HepG2 (cell line): ENCODE measurements around the gene KIRREL3. TPM values are rescaled to one million over a fixed set of nuclear protein-coding genes. Genes with fewer than 3 reads are reported as not detected.

Experiments used
- ATAC-seq: fragments of 200-7000 bp; cut with Tn5 transposase; 3 replicates; pipeline ENCODE4 v1.9.1; 2020; ENCODE audit warnings: mild to moderate bottlenecking, moderate library complexity
- BruUV-seq: library from RNA; stranded (reverse); fragments of 400-500 nt; replicated peaks from 2 replicates; lab custom pipeline; 2021; lab: Mats Ljungman, UMichigan
- CTCF ChIA-PET: fragments of 300-600 bp; formaldehyde crosslinking; extraction: SDS; loops from one replicate; lab custom pipeline; 2021; ENCODE audit warnings: low total read pairs, inconsistent platforms, low intra/inter-chr PET ratio; lab: Yijun Ruan, JAX
- POLR2A ChIA-PET: fragments of 350-600 bp; sonication (Branson Sonifier 250); formaldehyde crosslinking; loops from one replicate; lab custom pipeline; 2020; ENCODE audit warnings: antibody characterized with exemption, inconsistent platforms; lab: Yijun Ruan, JAX
- DNase-seq: peaks from one replicate; pipeline ENCODE4 v3.0.0-alpha.2; 2015; ENCODE audit warnings: low spot score
- FAIRE-seq: peaks from 3 replicates; lab custom pipeline; 2011; peaks lifted over from hg19 to GRCh38; lab: Jason Lieb, UNC
- H2AFZ ChIP-seq: one replicate; pipeline ENCODE4 v1.6.1; 2011; ENCODE audit warnings: low read length, inconsistent platforms
- H3K27ac ChIP-seq: fragments of 300-600 bp; 3 replicates; pipeline ENCODE4 v1.8.0; 2011; ENCODE audit warnings: mixed run types, mild to moderate bottlenecking, mixed read lengths, low read length, inconsistent platforms; ENCODE audit not compliant: insufficient read depth; ENCODE audit errors: extremely low read length
- H3K27me3 ChIP-seq, 2 experiments: fragments of 200-600 bp in 1 of 2; 2 replicates in 1 of 2; 3 replicates in 1 of 2; pipeline versions ENCODE4 v1.6.0 to v1.8.0; 2011; ENCODE audit warnings: low read length in 2 of 2, mild to moderate bottlenecking in 2 of 2, moderate library complexity in 2 of 2, inconsistent platforms in 1 of 2; ENCODE audit not compliant: insufficient read depth in 2 of 2, control insufficient read depth in 1 of 2
- H3K36me3 ChIP-seq, 2 experiments: fragments of 200-600 bp in 1 of 2; replicated peaks in 1 of 2; 2 replicates in 1 of 2; 3 replicates in 1 of 2; pipeline versions ENCODE4 v1.5.1 to v1.8.0; 2011; ENCODE audit warnings: low read length in 2 of 2, inconsistent platforms in 1 of 2; ENCODE audit not compliant: insufficient read depth in 2 of 2, control insufficient read depth in 1 of 2
- H3K4me1 ChIP-seq: 2 replicates; pipeline ENCODE4 v1.5.1; 2012; ENCODE audit warnings: low read length, inconsistent platforms; ENCODE audit not compliant: insufficient read depth
- H3K4me2 ChIP-seq: 2 replicates; pipeline ENCODE4 v1.6.0; 2011; ENCODE audit warnings: low read depth, low read length, inconsistent platforms
- H3K4me3 ChIP-seq, 3 experiments: fragments of 200-600 bp in 1 of 3; sonication (generic), shearing (Covaris generic) in 1 of 3; replicated peaks in 1 of 3; 2 replicates each; pipeline ENCODE4 v1.5.1; 2011 to 2016; ENCODE audit warnings: low read length in 3 of 3, inconsistent platforms in 2 of 3, low read depth in 2 of 3, mild to moderate bottlenecking in 2 of 3, control low read depth in 1 of 3, mixed read lengths in 1 of 3; ENCODE audit not compliant: insufficient read depth in 1 of 3
- H3K79me2 ChIP-seq: one replicate; pipeline ENCODE4 v1.6.1; 2011; ENCODE audit warnings: low read length, inconsistent platforms; ENCODE audit not compliant: insufficient read depth
- H3K9ac ChIP-seq: 2 replicates; pipeline ENCODE4 v1.6.0; 2011; ENCODE audit warnings: mild to moderate bottlenecking, low read depth, low read length, inconsistent platforms; ENCODE audit not compliant: insufficient read depth
- H3K9me3 ChIP-seq: 2 replicates; pipeline ENCODE4 v1.5.1; 2012; ENCODE audit warnings: mild to moderate bottlenecking, low read length
- H4K20me1 ChIP-seq: 2 replicates; pipeline ENCODE4 v1.6.0; 2011; ENCODE audit warnings: inconsistent platforms, mild to moderate bottlenecking, low read length, moderate library complexity; ENCODE audit not compliant: insufficient read depth
- AGO1 ChIP-seq: fragments of 200-400 bp; formaldehyde crosslinking; IDR thresholded peaks from 2 replicates; pipeline ENCODE4 v1.6.1; 2017; ENCODE audit warnings: mild to moderate bottlenecking, low read depth, low read length, moderate library complexity; ENCODE audit not compliant: poor library complexity, severe bottlenecking
- FOXM1 ChIP-seq: sonication (generic); formaldehyde crosslinking; IDR thresholded peaks from 2 replicates; pipeline ENCODE4 v1.5.0; 2020; ENCODE audit warnings: missing genetic modification reagents
- GABPB1 ChIP-seq: IDR thresholded peaks from 2 replicates; pipeline ENCODE4 v1.6.1; 2016; ENCODE audit warnings: mild to moderate bottlenecking, missing genetic modification reagents, moderate library complexity, missing compliant biosample characterization
- GPN1 ChIP-seq: sonication (generic); formaldehyde crosslinking; IDR thresholded peaks from 2 replicates; pipeline ENCODE4 v1.5.1; 2020; ENCODE audit warnings: missing genetic modification reagents, borderline replicate concordance
- HMGA1 ChIP-seq: sonication (generic); formaldehyde crosslinking; conservative IDR thresholded peaks from 2 replicates; pipeline ENCODE4 v1.4.0; 2020; ENCODE audit warnings: missing genetic modification reagents
- HOXA9 ChIP-seq: sonication (generic); formaldehyde crosslinking; IDR thresholded peaks from 2 replicates; pipeline ENCODE4 v1.8.1; 2022; ENCODE audit warnings: missing genetic modification reagents, mild to moderate bottlenecking, moderate library complexity, borderline replicate concordance
- PHF21A ChIP-seq: sonication (generic); formaldehyde crosslinking; IDR thresholded peaks from 2 replicates; pipeline ENCODE4 v1.5.0; 2020; ENCODE audit warnings: mild to moderate bottlenecking, missing genetic modification reagents
- ZFYVE20 ChIP-seq: sonication (generic); formaldehyde crosslinking; IDR thresholded peaks from 2 replicates; pipeline ENCODE4 v1.8.0; 2023; ENCODE audit warnings: low read depth, mild to moderate bottlenecking, moderate library complexity, missing genetic modification reagents, borderline replicate concordance
- ZNF451 ChIP-seq: sonication (generic); formaldehyde crosslinking; IDR thresholded peaks from 2 replicates; pipeline ENCODE4 v1.5.0; 2020; ENCODE audit warnings: mild to moderate bottlenecking, missing genetic modification reagents
- ZNF552 ChIP-seq: sonication (generic); formaldehyde crosslinking; IDR thresholded peaks from 2 replicates; pipeline ENCODE4 v1.9.0; 2022; ENCODE audit warnings: missing genetic modification reagents, mild to moderate bottlenecking, borderline replicate concordance
- WGBS: methylation state at CpG from one replicate; pipeline ENCODE4 v1.1.6; 2017; ENCODE audit warnings: low lambda C conversion rate; 5-methylcytosine and 5-hydroxymethylcytosine counted together
- in situ Hi-C: cut with HindIII; loops from 2 replicates; pipeline ENCODE4 v1.10.0; 2017; ENCODE audit warnings: low pct_unique_long_range_greater_than_20kb; ENCODE audit not compliant: extremely low pct_ligation_motif_present
- intact Hi-C: fragments of 100-400 bp; cut with micrococcal nuclease; formaldehyde crosslinking; loops from one replicate; pipeline ENCODE4 v1.10.0; 2022; ENCODE audit not compliant: unreplicated experiment
- polyA plus RNA-seq, 8 experiments: library from polyadenylated mRNA; depleted of rRNA in 3 of 8; stranded (reverse) in 7 of 8; unstranded in 1 of 8; fragments of >200 nt; fragmentation: Illumina TruSeq in 4 of 8; extraction: Trizol in 4 of 8; gene quantifications; 2 replicates each; pipeline versions ENCODE4 v1.2.1 to v1.2.3, GENCODE V29; 2011 to 2016; ENCODE audit warnings: low read depth in 4 of 8, missing spikeins in 1 of 8, mixed read lengths in 1 of 8; ENCODE audit not compliant: insufficient read depth in 1 of 8
- total RNA-seq, 5 experiments: library from RNA; depleted of rRNA; stranded (reverse); fragments of >200 nt; fragmentation: Illumina TruSeq; extraction: Trizol; gene quantifications; 2 replicates each; pipeline ENCODE4 v1.2.3, GENCODE V29; 2016; ENCODE audit warnings: low read depth in 1 of 5
- TF ChIP-seq, protein P1 (sequence below): sonication (generic); formaldehyde crosslinking; IDR thresholded peaks from 2 replicates; pipeline ENCODE4 v1.4.0; 2020; ENCODE audit warnings: missing genetic modification reagents, mild to moderate bottlenecking, borderline replicate concordance
- TF ChIP-seq, protein P2 (sequence below): sonication (generic); formaldehyde crosslinking; IDR thresholded peaks from 2 replicates; pipeline ENCODE4 v1.5.1; 2020; ENCODE audit warnings: mild to moderate bottlenecking, missing genetic modification reagents, moderate library complexity
- TF ChIP-seq, protein P3 (sequence below): IDR thresholded peaks from 2 replicates; pipeline ENCODE4 v1.6.1; 2016; ENCODE audit warnings: missing compliant biosample characterization, missing genetic modification reagents, borderline replicate concordance
- TF ChIP-seq, protein P4 (sequence below): IDR thresholded peaks from 2 replicates; pipeline ENCODE4 v1.6.1; 2016; ENCODE audit warnings: control low read depth

Gene KIRREL3
- total and polyA plus RNA-seq, 2 of the 13 experiments (the other 11 are each of a cell fraction or from before 2014, with no cell fraction given), result not detected

DNA sequence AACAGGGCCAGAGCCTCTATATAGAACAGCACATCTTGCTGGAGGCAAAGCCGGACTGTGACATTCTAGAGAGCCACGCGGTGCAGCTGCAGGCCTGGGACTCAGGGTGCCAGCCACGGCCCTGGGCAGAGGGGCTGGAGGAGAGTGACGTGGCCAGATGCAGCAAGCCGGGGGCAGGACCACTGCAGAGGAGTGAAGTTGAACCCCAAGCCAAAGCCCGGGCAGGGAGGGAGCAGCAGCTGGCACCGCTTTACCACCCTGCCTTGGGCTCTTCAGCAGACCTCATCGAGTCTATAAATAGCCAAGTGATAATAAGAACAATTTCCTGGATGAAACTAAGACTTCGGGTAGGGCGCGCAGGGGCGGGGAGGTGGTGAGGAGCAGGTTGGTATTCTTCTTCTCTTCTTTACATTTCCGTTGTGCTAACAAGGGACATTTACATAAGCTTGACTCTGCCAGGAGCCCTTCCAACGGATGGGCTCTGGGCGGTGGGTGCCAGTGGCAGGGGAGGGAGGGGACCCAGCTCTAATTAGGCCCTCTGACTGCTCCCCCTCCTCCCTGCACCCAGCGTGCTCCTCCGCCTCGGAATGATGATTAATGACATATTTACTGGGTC is 534.9 kb downstream of the KIRREL3 start:
- in situ Hi-C loops, result no loop called here
- H3K4me1 ChIP-seq, result no peaks in the 10 kb centered on the region
- peaks cover 6 to 66% of the 10 kb centered on the region in 2 experiments; a peak in 3 of 5 replicates for H3K27me3 ChIP-seq
- H3K9ac ChIP-seq, result no peak overlapping the region
- no peak overlapping the region for H3K27ac ChIP-seq
- no peaks in the 10 kb centered on the region for H3K36me3 ChIP-seq
- H3K79me2 ChIP-seq, result no peaks in the 10 kb centered on the region
- ChIA-PET POLR2A (no interaction called here), CTCF (no interaction called here)
- no peak overlapping the region for H3K4me2 ChIP-seq
- DNase-seq (no peak), FAIRE-seq (no peak), ATAC-seq (no peak)
- H3K9me3 ChIP-seq, result no peaks in the 10 kb centered on the region
- intact Hi-C loops, result no loop called here
- H3K4me3 ChIP-seq, result no peak overlapping the region
- 27% methylated on average over 19 of the region's 19 CpGs for WGBS
- no TSS peak for BruUV-seq
- no peak overlapping the region for H2AFZ ChIP-seq
- H4K20me1 ChIP-seq, result no peaks in the 10 kb centered on the region
- TF ChIP-seq GPN1 (CRISPR knock-in tag) (no peak), GABPB1 (CRISPR knock-in tag) (no peak), PHF21A (CRISPR knock-in tag) (no peak), HOXA9 (CRISPR knock-in tag) (no peak), AGO1 (no peak), FOXM1 (CRISPR knock-in tag) (no peak), ZNF552 (CRISPR knock-in tag) (no peak), ZFYVE20 (CRISPR knock-in tag) (no peak), ZNF451 (CRISPR knock-in tag) (no peak), HMGA1 (CRISPR knock-in tag) (no peak)
- TF ChIP-seq, protein P1, sequence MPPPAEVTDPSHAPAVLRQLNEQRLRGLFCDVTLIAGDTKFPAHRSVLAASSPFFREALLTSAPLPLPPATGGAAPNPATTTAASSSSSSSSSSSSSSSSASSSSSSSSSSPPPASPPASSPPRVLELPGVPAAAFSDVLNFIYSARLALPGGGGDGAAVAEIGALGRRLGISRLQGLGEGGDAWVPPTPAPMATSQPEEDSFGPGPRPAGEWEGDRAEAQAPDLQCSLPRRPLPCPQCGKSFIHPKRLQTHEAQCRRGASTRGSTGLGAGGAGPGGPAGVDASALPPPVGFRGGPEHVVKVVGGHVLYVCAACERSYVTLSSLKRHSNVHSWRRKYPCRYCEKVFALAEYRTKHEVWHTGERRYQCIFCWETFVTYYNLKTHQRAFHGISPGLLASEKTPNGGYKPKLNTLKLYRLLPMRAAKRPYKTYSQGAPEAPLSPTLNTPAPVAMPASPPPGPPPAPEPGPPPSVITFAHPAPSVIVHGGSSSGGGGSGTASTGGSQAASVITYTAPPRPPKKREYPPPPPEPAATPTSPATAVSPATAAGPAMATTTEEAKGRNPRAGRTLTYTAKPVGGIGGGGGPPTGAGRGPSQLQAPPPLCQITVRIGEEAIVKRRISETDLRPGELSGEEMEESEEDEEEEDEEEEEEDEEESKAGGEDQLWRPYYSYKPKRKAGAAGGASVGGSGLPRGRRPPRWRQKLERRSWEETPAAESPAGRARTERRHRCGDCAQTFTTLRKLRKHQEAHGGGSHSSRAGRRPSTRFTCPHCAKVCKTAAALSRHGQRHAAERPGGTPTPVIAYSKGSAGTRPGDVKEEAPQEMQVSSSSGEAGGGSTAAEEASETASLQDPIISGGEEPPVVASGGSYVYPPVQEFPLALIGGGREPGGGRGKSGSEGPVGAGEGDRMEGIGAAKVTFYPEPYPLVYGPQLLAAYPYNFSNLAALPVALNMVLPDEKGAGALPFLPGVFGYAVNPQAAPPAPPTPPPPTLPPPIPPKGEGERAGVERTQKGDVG (CRISPR knock-in tag), result no peak
- TF ChIP-seq, protein P2, sequence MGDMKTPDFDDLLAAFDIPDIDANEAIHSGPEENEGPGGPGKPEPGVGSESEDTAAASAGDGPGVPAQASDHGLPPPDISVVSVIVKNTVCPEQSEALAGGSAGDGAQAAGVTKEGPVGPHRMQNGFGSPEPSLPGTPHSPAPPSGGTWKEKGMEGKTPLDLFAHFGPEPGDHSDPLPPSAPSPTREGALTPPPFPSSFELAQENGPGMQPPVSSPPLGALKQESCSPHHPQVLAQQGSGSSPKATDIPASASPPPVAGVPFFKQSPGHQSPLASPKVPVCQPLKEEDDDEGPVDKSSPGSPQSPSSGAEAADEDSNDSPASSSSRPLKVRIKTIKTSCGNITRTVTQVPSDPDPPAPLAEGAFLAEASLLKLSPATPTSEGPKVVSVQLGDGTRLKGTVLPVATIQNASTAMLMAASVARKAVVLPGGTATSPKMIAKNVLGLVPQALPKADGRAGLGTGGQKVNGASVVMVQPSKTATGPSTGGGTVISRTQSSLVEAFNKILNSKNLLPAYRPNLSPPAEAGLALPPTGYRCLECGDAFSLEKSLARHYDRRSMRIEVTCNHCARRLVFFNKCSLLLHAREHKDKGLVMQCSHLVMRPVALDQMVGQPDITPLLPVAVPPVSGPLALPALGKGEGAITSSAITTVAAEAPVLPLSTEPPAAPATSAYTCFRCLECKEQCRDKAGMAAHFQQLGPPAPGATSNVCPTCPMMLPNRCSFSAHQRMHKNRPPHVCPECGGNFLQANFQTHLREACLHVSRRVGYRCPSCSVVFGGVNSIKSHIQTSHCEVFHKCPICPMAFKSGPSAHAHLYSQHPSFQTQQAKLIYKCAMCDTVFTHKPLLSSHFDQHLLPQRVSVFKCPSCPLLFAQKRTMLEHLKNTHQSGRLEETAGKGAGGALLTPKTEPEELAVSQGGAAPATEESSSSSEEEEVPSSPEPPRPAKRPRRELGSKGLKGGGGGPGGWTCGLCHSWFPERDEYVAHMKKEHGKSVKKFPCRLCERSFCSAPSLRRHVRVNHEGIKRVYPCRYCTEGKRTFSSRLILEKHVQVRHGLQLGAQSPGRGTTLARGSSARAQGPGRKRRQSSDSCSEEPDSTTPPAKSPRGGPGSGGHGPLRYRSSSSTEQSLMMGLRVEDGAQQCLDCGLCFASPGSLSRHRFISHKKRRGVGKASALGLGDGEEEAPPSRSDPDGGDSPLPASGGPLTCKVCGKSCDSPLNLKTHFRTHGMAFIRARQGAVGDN, result no peak
- TF ChIP-seq, protein P3, sequence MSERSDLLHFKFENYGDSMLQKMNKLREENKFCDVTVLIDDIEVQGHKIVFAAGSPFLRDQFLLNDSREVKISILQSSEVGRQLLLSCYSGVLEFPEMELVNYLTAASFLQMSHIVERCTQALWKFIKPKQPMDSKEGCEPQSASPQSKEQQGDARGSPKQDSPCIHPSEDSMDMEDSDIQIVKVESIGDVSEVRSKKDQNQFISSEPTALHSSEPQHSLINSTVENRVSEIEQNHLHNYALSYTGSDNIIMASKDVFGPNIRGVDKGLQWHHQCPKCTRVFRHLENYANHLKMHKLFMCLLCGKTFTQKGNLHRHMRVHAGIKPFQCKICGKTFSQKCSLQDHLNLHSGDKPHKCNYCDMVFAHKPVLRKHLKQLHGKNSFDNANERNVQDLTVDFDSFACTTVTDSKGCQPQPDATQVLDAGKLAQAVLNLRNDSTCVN (CRISPR knock-in tag), result no peak
- TF ChIP-seq, protein P4, sequence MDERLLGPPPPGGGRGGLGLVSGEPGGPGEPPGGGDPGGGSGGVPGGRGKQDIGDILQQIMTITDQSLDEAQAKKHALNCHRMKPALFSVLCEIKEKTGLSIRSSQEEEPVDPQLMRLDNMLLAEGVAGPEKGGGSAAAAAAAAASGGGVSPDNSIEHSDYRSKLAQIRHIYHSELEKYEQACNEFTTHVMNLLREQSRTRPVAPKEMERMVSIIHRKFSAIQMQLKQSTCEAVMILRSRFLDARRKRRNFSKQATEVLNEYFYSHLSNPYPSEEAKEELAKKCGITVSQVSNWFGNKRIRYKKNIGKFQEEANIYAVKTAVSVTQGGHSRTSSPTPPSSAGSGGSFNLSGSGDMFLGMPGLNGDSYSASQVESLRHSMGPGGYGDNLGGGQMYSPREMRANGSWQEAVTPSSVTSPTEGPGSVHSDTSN (CRISPR knock-in tag), result no peak
